HepG2 (cell line): Measurements from ENCODE around the gene KPNA3. TPM values are rescaled to one million over a fixed set of nuclear protein-coding genes. Genes with fewer than 3 reads are reported as not detected.

Experiments
- ADNP ChIP-seq: sonication (generic); formaldehyde crosslinking; IDR thresholded peaks from 2 replicates; pipeline ENCODE4 v1.4.0; 2020; ENCODE audit warnings: missing genetic modification reagents
- AKAP8 ChIP-seq: sonication (generic); formaldehyde crosslinking; IDR thresholded peaks from 2 replicates; pipeline ENCODE4 v1.5.1; 2020; ENCODE audit warnings: mild to moderate bottlenecking, missing genetic modification reagents
- MYPOP ChIP-seq: sonication (generic); formaldehyde crosslinking; IDR thresholded peaks from 2 replicates; pipeline ENCODE4 v1.8.1; 2023; ENCODE audit warnings: mild to moderate bottlenecking, moderate library complexity, missing genetic modification reagents
- ZBTB14 ChIP-seq: sonication (generic); formaldehyde crosslinking; IDR thresholded peaks from 2 replicates; pipeline ENCODE4 v1.4.0; 2020; ENCODE audit warnings: missing genetic modification reagents
- ZBTB42 ChIP-seq: sonication (generic); formaldehyde crosslinking; IDR thresholded peaks from 2 replicates; pipeline ENCODE4 v1.5.0; 2020; ENCODE audit warnings: mild to moderate bottlenecking, missing genetic modification reagents
- ZNF224 ChIP-seq: sonication (generic); formaldehyde crosslinking; IDR thresholded peaks from 2 replicates; pipeline ENCODE4 v1.5.0; 2020; ENCODE audit warnings: mild to moderate bottlenecking, missing genetic modification reagents
- ZNF24 ChIP-seq: fragments of 450-650 bp; IDR thresholded peaks from 2 replicates; pipeline ENCODE4 v1.6.1; 2017; ENCODE audit warnings: antibody characterized with exemption, mild to moderate bottlenecking
- ZNF703 ChIP-seq: sonication (generic); formaldehyde crosslinking; IDR thresholded peaks from 2 replicates; pipeline ENCODE4 v1.5.1; 2020; ENCODE audit warnings: missing genetic modification reagents, mild to moderate bottlenecking, moderate library complexity, borderline replicate concordance
- ZNF75D ChIP-seq: sonication (generic); formaldehyde crosslinking; IDR thresholded peaks from 2 replicates; pipeline ENCODE4 v1.8.1; 2023; ENCODE audit warnings: missing genetic modification reagents, mild to moderate bottlenecking, borderline replicate concordance
- polyA plus RNA-seq, 8 experiments: library from polyadenylated mRNA; depleted of rRNA in 3 of 8; stranded (reverse) in 7 of 8; unstranded in 1 of 8; fragments of >200 nt; fragmentation: Illumina TruSeq in 4 of 8; extraction: Trizol in 4 of 8; gene quantifications; 2 replicates each; pipeline versions ENCODE4 v1.2.1 to v1.2.3, GENCODE V29; 2011 to 2016; ENCODE audit warnings: low read depth in 4 of 8, missing spikeins in 1 of 8, mixed read lengths in 1 of 8; ENCODE audit not compliant: insufficient read depth in 1 of 8
- total RNA-seq, 5 experiments: library from RNA; depleted of rRNA; stranded (reverse); fragments of >200 nt; fragmentation: Illumina TruSeq; extraction: Trizol; gene quantifications; 2 replicates each; pipeline ENCODE4 v1.2.3, GENCODE V29; 2016; ENCODE audit warnings: low read depth in 1 of 5
- TF ChIP-seq, protein P1 (sequence below): sonication (generic); formaldehyde crosslinking; IDR thresholded peaks from 2 replicates; pipeline ENCODE4 v1.5.1; 2020; ENCODE audit warnings: mild to moderate bottlenecking, missing genetic modification reagents
- TF ChIP-seq, protein P2 (sequence below): sonication (generic); formaldehyde crosslinking; IDR thresholded peaks from 2 replicates; pipeline ENCODE4 v1.4.0; 2020; ENCODE audit warnings: missing genetic modification reagents
- TF ChIP-seq, protein P3 (sequence below): sonication (generic); formaldehyde crosslinking; IDR thresholded peaks from 2 replicates; pipeline ENCODE4 v1.4.0; 2020; ENCODE audit warnings: missing genetic modification reagents
- TF ChIP-seq, protein P4 (sequence below): sonication (generic); formaldehyde crosslinking; IDR thresholded peaks from 2 replicates; pipeline ENCODE4 v1.5.1; 2020; ENCODE audit warnings: missing genetic modification reagents, mild to moderate bottlenecking, borderline replicate concordance
- TF ChIP-seq, protein P5 (sequence below): sonication (generic); formaldehyde crosslinking; IDR thresholded peaks from 2 replicates; pipeline ENCODE4 v1.5.0; 2020; ENCODE audit warnings: missing genetic modification reagents, mild to moderate bottlenecking, borderline replicate concordance

Gene KPNA3
- total and polyA plus RNA-seq, 2 of the 13 experiments (the other 11 are each of a cell fraction or from before 2014, with no cell fraction given) = 13.0 to 28.9 TPM

DNA sequence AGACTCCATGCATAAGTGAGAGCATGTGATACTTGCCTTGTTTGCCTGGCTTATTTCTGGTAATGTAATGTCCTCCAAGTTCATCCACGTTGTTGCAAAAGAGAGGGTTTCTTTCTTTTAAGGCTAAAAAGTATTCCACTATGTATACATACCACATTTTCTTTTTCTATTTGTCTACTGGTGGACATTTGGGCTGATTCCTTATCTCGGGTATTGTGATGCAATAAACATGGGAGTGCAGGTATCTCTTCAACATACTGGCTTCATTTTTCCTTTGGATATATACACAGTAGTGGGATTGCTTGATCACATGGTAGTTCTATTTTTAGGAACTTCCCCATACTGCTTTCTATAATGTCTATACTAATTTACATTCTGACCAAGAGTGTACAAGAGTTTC, 51.6 kb downstream of the KPNA3 start (continued):
- TF ChIP-seq, protein P1, sequence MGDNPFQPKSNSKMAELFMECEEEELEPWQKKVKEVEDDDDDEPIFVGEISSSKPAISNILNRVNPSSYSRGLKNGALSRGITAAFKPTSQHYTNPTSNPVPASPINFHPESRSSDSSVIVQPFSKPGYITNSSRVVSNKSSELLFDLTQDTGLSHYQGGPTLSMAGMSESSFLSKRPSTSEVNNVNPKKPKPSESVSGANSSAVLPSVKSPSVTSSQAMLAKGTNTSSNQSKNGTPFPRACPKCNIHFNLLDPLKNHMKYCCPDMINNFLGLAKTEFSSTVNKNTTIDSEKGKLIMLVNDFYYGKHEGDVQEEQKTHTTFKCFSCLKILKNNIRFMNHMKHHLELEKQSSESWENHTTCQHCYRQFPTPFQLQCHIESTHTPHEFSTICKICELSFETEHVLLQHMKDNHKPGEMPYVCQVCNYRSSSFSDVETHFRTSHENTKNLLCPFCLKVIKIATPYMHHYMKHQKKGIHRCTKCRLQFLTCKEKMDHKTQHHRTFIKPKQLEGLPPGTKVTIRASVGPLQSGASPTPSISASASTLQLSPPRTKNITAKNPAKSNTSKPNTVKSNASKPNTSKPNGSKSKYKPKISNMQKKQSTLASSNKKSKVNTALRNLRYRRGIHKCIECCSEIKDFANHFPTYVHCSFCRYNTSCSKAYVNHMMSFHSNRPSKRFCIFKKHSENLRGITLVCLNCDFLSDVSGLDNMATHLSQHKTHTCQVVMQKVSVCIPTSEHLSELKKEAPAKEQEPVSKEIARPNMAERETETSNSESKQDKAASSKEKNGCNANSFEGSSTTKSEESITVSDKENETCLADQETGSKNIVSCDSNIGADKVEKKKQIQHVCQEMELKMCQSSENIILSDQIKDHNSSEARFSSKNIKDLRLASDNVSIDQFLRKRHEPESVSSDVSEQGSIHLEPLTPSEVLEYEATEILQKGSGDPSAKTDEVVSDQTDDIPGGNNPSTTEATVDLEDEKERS (CRISPR knock-in tag) = no peak
- no peak for TF ChIP-seq ZBTB42 (CRISPR knock-in tag)
- no peak for TF ChIP-seq ZNF224 (CRISPR knock-in tag)
- TF ChIP-seq, protein P2, sequence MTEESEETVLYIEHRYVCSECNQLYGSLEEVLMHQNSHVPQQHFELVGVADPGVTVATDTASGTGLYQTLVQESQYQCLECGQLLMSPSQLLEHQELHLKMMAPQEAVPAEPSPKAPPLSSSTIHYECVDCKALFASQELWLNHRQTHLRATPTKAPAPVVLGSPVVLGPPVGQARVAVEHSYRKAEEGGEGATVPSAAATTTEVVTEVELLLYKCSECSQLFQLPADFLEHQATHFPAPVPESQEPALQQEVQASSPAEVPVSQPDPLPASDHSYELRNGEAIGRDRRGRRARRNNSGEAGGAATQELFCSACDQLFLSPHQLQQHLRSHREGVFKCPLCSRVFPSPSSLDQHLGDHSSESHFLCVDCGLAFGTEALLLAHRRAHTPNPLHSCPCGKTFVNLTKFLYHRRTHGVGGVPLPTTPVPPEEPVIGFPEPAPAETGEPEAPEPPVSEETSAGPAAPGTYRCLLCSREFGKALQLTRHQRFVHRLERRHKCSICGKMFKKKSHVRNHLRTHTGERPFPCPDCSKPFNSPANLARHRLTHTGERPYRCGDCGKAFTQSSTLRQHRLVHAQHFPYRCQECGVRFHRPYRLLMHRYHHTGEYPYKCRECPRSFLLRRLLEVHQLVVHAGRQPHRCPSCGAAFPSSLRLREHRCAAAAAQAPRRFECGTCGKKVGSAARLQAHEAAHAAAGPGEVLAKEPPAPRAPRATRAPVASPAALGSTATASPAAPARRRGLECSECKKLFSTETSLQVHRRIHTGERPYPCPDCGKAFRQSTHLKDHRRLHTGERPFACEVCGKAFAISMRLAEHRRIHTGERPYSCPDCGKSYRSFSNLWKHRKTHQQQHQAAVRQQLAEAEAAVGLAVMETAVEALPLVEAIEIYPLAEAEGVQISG (CRISPR knock-in tag) = no peak
- no peak for TF ChIP-seq ZBTB14 (CRISPR knock-in tag)
- TF ChIP-seq ZNF703 = no peak
- TF ChIP-seq, protein P3, sequence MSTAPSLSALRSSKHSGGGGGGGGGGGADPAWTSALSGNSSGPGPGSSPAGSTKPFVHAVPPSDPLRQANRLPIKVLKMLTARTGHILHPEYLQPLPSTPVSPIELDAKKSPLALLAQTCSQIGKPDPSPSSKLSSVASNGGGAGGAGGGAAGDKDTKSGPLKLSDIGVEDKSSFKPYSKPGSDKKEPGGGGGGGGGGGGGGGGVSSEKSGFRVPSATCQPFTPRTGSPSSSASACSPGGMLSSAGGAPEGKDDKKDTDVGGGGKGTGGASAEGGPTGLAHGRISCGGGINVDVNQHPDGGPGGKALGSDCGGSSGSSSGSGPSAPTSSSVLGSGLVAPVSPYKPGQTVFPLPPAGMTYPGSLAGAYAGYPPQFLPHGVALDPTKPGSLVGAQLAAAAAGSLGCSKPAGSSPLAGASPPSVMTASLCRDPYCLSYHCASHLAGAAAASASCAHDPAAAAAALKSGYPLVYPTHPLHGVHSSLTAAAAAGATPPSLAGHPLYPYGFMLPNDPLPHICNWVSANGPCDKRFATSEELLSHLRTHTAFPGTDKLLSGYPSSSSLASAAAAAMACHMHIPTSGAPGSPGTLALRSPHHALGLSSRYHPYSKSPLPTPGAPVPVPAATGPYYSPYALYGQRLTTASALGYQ (CRISPR knock-in tag) = no peak
- no peak for TF ChIP-seq ZNF75D
- no peak for TF ChIP-seq ADNP (CRISPR knock-in tag)
- TF ChIP-seq, protein P4, sequence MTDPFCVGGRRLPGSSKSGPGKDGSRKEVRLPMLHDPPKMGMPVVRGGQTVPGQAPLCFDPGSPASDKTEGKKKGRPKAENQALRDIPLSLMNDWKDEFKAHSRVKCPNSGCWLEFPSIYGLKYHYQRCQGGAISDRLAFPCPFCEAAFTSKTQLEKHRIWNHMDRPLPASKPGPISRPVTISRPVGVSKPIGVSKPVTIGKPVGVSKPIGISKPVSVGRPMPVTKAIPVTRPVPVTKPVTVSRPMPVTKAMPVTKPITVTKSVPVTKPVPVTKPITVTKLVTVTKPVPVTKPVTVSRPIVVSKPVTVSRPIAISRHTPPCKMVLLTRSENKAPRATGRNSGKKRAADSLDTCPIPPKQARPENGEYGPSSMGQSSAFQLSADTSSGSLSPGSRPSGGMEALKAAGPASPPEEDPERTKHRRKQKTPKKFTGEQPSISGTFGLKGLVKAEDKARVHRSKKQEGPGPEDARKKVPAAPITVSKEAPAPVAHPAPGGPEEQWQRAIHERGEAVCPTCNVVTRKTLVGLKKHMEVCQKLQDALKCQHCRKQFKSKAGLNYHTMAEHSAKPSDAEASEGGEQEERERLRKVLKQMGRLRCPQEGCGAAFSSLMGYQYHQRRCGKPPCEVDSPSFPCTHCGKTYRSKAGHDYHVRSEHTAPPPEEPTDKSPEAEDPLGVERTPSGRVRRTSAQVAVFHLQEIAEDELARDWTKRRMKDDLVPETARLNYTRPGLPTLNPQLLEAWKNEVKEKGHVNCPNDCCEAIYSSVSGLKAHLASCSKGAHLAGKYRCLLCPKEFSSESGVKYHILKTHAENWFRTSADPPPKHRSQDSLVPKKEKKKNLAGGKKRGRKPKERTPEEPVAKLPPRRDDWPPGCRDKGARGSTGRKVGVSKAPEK (CRISPR knock-in tag) = no peak
- TF ChIP-seq AKAP8 (CRISPR knock-in tag) = no peak
- no peak for TF ChIP-seq ZNF24
- TF ChIP-seq, protein P5, sequence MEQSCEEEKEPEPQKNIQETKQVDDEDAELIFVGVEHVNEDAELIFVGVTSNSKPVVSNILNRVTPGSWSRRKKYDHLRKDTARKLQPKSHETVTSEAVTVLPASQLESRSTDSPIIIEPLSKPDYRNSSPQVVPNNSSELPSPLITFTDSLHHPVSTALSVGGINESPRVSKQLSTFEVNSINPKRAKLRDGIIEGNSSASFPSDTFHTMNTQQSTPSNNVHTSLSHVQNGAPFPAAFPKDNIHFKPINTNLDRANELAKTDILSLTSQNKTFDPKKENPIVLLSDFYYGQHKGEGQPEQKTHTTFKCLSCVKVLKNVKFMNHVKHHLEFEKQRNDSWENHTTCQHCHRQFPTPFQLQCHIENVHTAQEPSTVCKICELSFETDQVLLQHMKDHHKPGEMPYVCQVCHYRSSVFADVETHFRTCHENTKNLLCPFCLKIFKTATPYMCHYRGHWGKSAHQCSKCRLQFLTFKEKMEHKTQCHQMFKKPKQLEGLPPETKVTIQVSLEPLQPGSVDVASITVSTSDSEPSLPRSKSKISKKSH (CRISPR knock-in tag) = no peak
- TF ChIP-seq MYPOP (CRISPR knock-in tag) = no peak; the same call in 1 of the 2 replicates
